ENCODE results near the gene TMEM239. TPM values are rescaled to one million over a fixed set of nuclear protein-coding genes. Genes with fewer than 3 reads are reported as not detected.

The TMEM239 gene
- polyA plus RNA-seq, 1 donor from 2014 or later: not detected

DNA sequence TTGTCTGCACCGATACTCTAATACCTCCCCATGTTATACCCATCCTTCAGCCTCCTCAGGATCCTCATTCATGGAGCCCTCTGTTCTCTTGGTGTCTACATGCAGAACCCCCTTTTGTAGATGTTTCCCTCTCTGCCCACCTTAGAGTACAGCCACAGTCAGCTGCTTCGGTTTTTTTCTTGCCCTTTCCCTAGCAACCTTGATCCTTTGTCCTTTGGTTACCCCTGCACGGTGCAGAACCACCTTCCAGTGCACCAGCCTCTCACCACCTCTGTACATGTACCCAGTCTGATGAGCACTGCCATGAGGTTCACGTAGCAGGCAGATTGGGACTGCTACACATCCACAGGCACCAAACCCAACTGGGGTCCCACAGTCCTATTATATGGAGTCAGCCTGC, 31.6 kb downstream of the TMEM239 start:
- no peaks in the 10 kb centered on the region for H3F3A ChIP-seq (ENCODE audit: insufficient read depth, low read length, poor library complexity, severe bottlenecking)
- no peak for TF ChIP-seq RAD21 (conservative IDR thresholded peaks at IDR 0.05)
- no peak for TF ChIP-seq TAF1 (IDR thresholded peaks at IDR 0.05; ENCODE audit: low read depth)
- TF ChIP-seq EZH2 (IDR thresholded peaks at IDR 0.05; ENCODE audit: borderline replicate concordance, insufficient read depth, low read length, poor library complexity, severe bottlenecking): no peak
- no peak for TF ChIP-seq SMC3 (conservative IDR thresholded peaks at IDR 0.05; ENCODE audit: poor library complexity)
- TF ChIP-seq EP300 (conservative IDR thresholded peaks at IDR 0.05; ENCODE audit: poor library complexity, severe bottlenecking): no peak
- no peak for TF ChIP-seq POLR2AphosphoS5 (IDR thresholded peaks at IDR 0.05)
- TF ChIP-seq, protein P1, sequence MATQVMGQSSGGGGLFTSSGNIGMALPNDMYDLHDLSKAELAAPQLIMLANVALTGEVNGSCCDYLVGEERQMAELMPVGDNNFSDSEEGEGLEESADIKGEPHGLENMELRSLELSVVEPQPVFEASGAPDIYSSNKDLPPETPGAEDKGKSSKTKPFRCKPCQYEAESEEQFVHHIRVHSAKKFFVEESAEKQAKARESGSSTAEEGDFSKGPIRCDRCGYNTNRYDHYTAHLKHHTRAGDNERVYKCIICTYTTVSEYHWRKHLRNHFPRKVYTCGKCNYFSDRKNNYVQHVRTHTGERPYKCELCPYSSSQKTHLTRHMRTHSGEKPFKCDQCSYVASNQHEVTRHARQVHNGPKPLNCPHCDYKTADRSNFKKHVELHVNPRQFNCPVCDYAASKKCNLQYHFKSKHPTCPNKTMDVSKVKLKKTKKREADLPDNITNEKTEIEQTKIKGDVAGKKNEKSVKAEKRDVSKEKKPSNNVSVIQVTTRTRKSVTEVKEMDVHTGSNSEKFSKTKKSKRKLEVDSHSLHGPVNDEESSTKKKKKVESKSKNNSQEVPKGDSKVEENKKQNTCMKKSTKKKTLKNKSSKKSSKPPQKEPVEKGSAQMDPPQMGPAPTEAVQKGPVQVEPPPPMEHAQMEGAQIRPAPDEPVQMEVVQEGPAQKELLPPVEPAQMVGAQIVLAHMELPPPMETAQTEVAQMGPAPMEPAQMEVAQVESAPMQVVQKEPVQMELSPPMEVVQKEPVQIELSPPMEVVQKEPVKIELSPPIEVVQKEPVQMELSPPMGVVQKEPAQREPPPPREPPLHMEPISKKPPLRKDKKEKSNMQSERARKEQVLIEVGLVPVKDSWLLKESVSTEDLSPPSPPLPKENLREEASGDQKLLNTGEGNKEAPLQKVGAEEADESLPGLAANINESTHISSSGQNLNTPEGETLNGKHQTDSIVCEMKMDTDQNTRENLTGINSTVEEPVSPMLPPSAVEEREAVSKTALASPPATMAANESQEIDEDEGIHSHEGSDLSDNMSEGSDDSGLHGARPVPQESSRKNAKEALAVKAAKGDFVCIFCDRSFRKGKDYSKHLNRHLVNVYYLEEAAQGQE (IDR thresholded peaks at IDR 0.05; ENCODE audit: borderline replicate concordance): no peak
- TF ChIP-seq MXI1 (conservative IDR thresholded peaks at IDR 0.05; ENCODE audit: poor library complexity, severe bottlenecking): no peak
- no peak for TF ChIP-seq CTCF (IDR thresholded peaks at IDR 0.05; ENCODE audit: poor library complexity, severe bottlenecking)
- H3K9me2 ChIP-seq (ENCODE audit: insufficient read depth, low read length): no peaks in the 10 kb centered on the region
- no peak overlapping the region for H2AFZ ChIP-seq (ENCODE audit: low read depth, low read length)
- no peaks in the 10 kb centered on the region for H4K20me1 ChIP-seq (ENCODE audit: insufficient read depth)
- H3K79me2 ChIP-seq (replicated peaks; ENCODE audit: insufficient read depth, low read length): no peaks in the 10 kb centered on the region
- no peaks in the 10 kb centered on the region for H3K27me3 ChIP-seq (ENCODE audit: insufficient read depth, low read depth, low read length)
- no peaks in the 10 kb centered on the region for H3K36me3 ChIP-seq (ENCODE audit: insufficient read depth, low read length)
- no peak overlapping the region for H3K4me2 ChIP-seq (ENCODE audit: low read length)
- no peak overlapping the region for H3K4me3 ChIP-seq (ENCODE audit: low read length)
- no peak overlapping the region for H3K9ac ChIP-seq (ENCODE audit: low read length)
- no peaks in the 10 kb centered on the region for H3K9me3 ChIP-seq (ENCODE audit: low read length)
- no peak overlapping the region for H3K27ac ChIP-seq (ENCODE audit: low read length)

- no peaks in the 10 kb centered on the region for H3K9me2 ChIP-seq (ENCODE audit: insufficient read depth, low read length)
- no peak overlapping the region for H3K4me2 ChIP-seq (ENCODE audit: low read length)
- H4K20me1 ChIP-seq (ENCODE audit: insufficient read depth): no peaks in the 10 kb centered on the region
- no peaks in the 10 kb centered on the region for H3K27me3 ChIP-seq (ENCODE audit: insufficient read depth, low read depth, low read length)
- no peaks in the 10 kb centered on the region for H3K36me3 ChIP-seq (ENCODE audit: insufficient read depth, low read length)
- H3F3A ChIP-seq (ENCODE audit: insufficient read depth, low read length, poor library complexity, severe bottlenecking): no peaks in the 10 kb centered on the region
- TF ChIP-seq SMC3 (conservative IDR thresholded peaks at IDR 0.05; ENCODE audit: poor library complexity): no peak
- no peak for TF ChIP-seq TAF1 (IDR thresholded peaks at IDR 0.05; ENCODE audit: low read depth)
- TF ChIP-seq EZH2 (IDR thresholded peaks at IDR 0.05; ENCODE audit: borderline replicate concordance, insufficient read depth, low read length, poor library complexity, severe bottlenecking): no peak
- TF ChIP-seq POLR2AphosphoS5 (IDR thresholded peaks at IDR 0.05): no peak
- no peak for TF ChIP-seq EP300 (conservative IDR thresholded peaks at IDR 0.05; ENCODE audit: poor library complexity, severe bottlenecking)
- TF ChIP-seq, protein P1 (IDR thresholded peaks at IDR 0.05; ENCODE audit: borderline replicate concordance): no peak
- no peak for TF ChIP-seq RAD21 (conservative IDR thresholded peaks at IDR 0.05)
- no peak for TF ChIP-seq MXI1 (conservative IDR thresholded peaks at IDR 0.05; ENCODE audit: poor library complexity, severe bottlenecking)
- no peak for TF ChIP-seq CTCF (IDR thresholded peaks at IDR 0.05; ENCODE audit: poor library complexity, severe bottlenecking)
- no peaks in the 10 kb centered on the region for H3K9me3 ChIP-seq (ENCODE audit: low read length)
- no peak overlapping the region for H3K27ac ChIP-seq (ENCODE audit: low read length)
- no peak overlapping the region for H3K9ac ChIP-seq (ENCODE audit: low read length)
- H3K4me3 ChIP-seq (ENCODE audit: low read length): no peak overlapping the region
- no peak overlapping the region for H2AFZ ChIP-seq (ENCODE audit: low read depth, low read length)
- H3K79me2 ChIP-seq (replicated peaks; ENCODE audit: insufficient read depth, low read length): no peaks in the 10 kb centered on the region
Observed at GRCh38 chr20:2849529-2849928, 33.4 kb downstream of the TMEM239 start.

Measured in neural cell (in vitro differentiated cells).